Muscle layer of duodenum (tissue), 2 donors: ENCODE data around the gene SDCCAG8.

Source experiments
- H3K27ac ChIP-seq: one replicate; pipeline ENCODE4 v1.7.0; 2013; ENCODE audit warnings: mild to moderate bottlenecking, low read length
- H3K27me3 ChIP-seq: one replicate; pipeline ENCODE4 v1.7.0; 2013; ENCODE audit warnings: low read depth, mild to moderate bottlenecking, control low read depth, low read length
- H3K36me3 ChIP-seq, 2 donors: one replicate each; pipeline ENCODE4 v1.7.0; 2013; ENCODE audit warnings: low read length in 2 of 2, control low read depth in 1 of 2, mild to moderate bottlenecking in 1 of 2; ENCODE audit not compliant: insufficient read depth in 2 of 2, control insufficient read depth in 1 of 2
- H3K4me1 ChIP-seq, 2 donors: one replicate each; pipeline ENCODE4 v1.7.0; 2013; ENCODE audit warnings: low read length in 2 of 2, mild to moderate bottlenecking in 2 of 2, control low read depth in 1 of 2, moderate library complexity in 1 of 2; ENCODE audit not compliant: insufficient read depth in 2 of 2, control insufficient read depth in 1 of 2
- H3K4me3 ChIP-seq, 2 donors: one replicate each; pipeline ENCODE4 v1.7.0; 2013; ENCODE audit warnings: low read length in 2 of 2, low read depth in 1 of 2, mild to moderate bottlenecking in 1 of 2
- H3K9me3 ChIP-seq, 2 donors: one replicate each; pipeline ENCODE4 v1.7.0; 2013; ENCODE audit warnings: low read length in 2 of 2, control low read depth in 1 of 2, mild to moderate bottlenecking in 1 of 2; ENCODE audit not compliant: control insufficient read depth in 1 of 2
- donor health status: healthy.

The SDCCAG8 gene

GRCh38 chr1:243313635-243314536 is 58.0 kb downstream of the SDCCAG8 start:
- no peak overlapping the region for H3K4me3 ChIP-seq
- peaks cover 7 to 14% of the 10 kb centered on the region in 2 donors for H3K36me3 ChIP-seq
- H3K9me3 ChIP-seq, result no peaks in the 10 kb centered on the region
- H3K4me1 ChIP-seq, result no peaks in the 10 kb centered on the region
- H3K27me3 ChIP-seq, result no peaks in the 10 kb centered on the region
- no peak overlapping the region for H3K27ac ChIP-seq

GRCh38 chr1:243315455-243315854 is 59.6 kb downstream of the SDCCAG8 start:
- no peaks in the 10 kb centered on the region for H3K27me3 ChIP-seq
- H3K27ac ChIP-seq, result no peak overlapping the region
- H3K4me3 ChIP-seq, result no peak overlapping the region
- H3K36me3 ChIP-seq, result peaks cover 7 to 8% of the 10 kb centered on the region in 2 donors
- H3K4me1 ChIP-seq, result no peaks in the 10 kb centered on the region
- no peaks in the 10 kb centered on the region for H3K9me3 ChIP-seq

- H3K36me3 ChIP-seq, result peaks cover 7 to 8% of the 10 kb centered on the region in 2 donors
- no peak overlapping the region for H3K27ac ChIP-seq
- H3K27me3 ChIP-seq, result no peaks in the 10 kb centered on the region
- H3K4me1 ChIP-seq, result no peaks in the 10 kb centered on the region
- H3K9me3 ChIP-seq, result no peaks in the 10 kb centered on the region
- H3K4me3 ChIP-seq, result no peak overlapping the region
Measured at GRCh38 chr1:243315893-243316292, 60.1 kb downstream of the SDCCAG8 start.

- Histone ChIP-seq H3K4me3 (no peak overlapping the region), H3K4me1 (no peaks in the 10 kb centered on the region), H3K9me3 (no peaks in the 10 kb centered on the region), H3K27ac (no peak overlapping the region), H3K36me3 (peaks cover 7 to 8% of the 10 kb centered on the region in 2 donors), H3K27me3 (no peaks in the 10 kb centered on the region)
Measured at GRCh38 chr1:243316366-243316989, 60.6 kb downstream of the SDCCAG8 start.

- H3K4me1 ChIP-seq, result no peaks in the 10 kb centered on the region
- H3K27me3 ChIP-seq, result no peaks in the 10 kb centered on the region
- H3K4me3 ChIP-seq, result no peak overlapping the region
Measured at GRCh38 chr1:243320224-243320623, 64.4 kb downstream of the SDCCAG8 start.

GRCh38 chr1:243322326-243322725 is 66.5 kb downstream of the SDCCAG8 start:
- Histone ChIP-seq H3K36me3 (peaks cover 7 to 8% of the 10 kb centered on the region in 2 donors), H3K9me3 (no peaks in the 10 kb centered on the region), H3K27me3 (no peaks in the 10 kb centered on the region)

More at GRCh38 chr1:243320224-243320623, 64.4 kb downstream of the SDCCAG8 start:
- H3K27ac ChIP-seq, result no peak overlapping the region
- H3K36me3 ChIP-seq, result peaks cover 7 to 8% of the 10 kb centered on the region in 2 donors
- H3K9me3 ChIP-seq, result no peaks in the 10 kb centered on the region

GRCh38 chr1:243323491-243323890 is 67.7 kb downstream of the SDCCAG8 start:
- no peaks in the 10 kb centered on the region for H3K9me3 ChIP-seq
- H3K27ac ChIP-seq, result no peak overlapping the region
- peaks cover 0 to 6% of the 10 kb centered on the region in 2 donors for H3K36me3 ChIP-seq
- H3K27me3 ChIP-seq, result no peaks in the 10 kb centered on the region
- no peak overlapping the region for H3K4me3 ChIP-seq
- H3K4me1 ChIP-seq, result no peaks in the 10 kb centered on the region

More at GRCh38 chr1:243322326-243322725, 66.5 kb downstream of the SDCCAG8 start:
- Histone ChIP-seq H3K4me3 (no peak overlapping the region), H3K4me1 (no peaks in the 10 kb centered on the region), H3K27ac (no peak overlapping the region)

- Histone ChIP-seq H3K27me3 (no peaks in the 10 kb centered on the region), H3K4me1 (no peaks in the 10 kb centered on the region), H3K9me3 (no peaks in the 10 kb centered on the region), H3K4me3 (no peak overlapping the region), H3K27ac (no peak overlapping the region), H3K36me3 (peaks cover 0 to 3% of the 10 kb centered on the region in 2 donors)
Measured at GRCh38 chr1:243325305-243325890, 69.6 kb downstream of the SDCCAG8 start.

- no peaks in the 10 kb centered on the region for H3K4me1 ChIP-seq
- no peak overlapping the region for H3K27ac ChIP-seq
- no peaks in the 10 kb centered on the region for H3K27me3 ChIP-seq
- H3K4me3 ChIP-seq, result no peak overlapping the region
- H3K9me3 ChIP-seq, result no peaks in the 10 kb centered on the region
- H3K36me3 ChIP-seq, result peaks cover 17 to 44% of the 10 kb centered on the region in 2 donors
Measured at GRCh38 chr1:243332440-243332839, 76.6 kb downstream of the SDCCAG8 start.

GRCh38 chr1:243335292-243335691 is 79.5 kb downstream of the SDCCAG8 start:
- H3K4me3 ChIP-seq, result no peak overlapping the region
- no peaks in the 10 kb centered on the region for H3K4me1 ChIP-seq
- no peak overlapping the region for H3K27ac ChIP-seq
- H3K36me3 ChIP-seq, result peaks cover 23 to 41% of the 10 kb centered on the region in 2 donors
- no peaks in the 10 kb centered on the region for H3K9me3 ChIP-seq
- H3K27me3 ChIP-seq, result no peaks in the 10 kb centered on the region

GRCh38 chr1:243336163-243336562 is 80.3 kb downstream of the SDCCAG8 start:
- H3K27ac ChIP-seq, result no peak overlapping the region
- H3K4me1 ChIP-seq, result no peaks in the 10 kb centered on the region
- H3K9me3 ChIP-seq, result no peaks in the 10 kb centered on the region
- H3K27me3 ChIP-seq, result no peaks in the 10 kb centered on the region
- H3K36me3 ChIP-seq, result peaks cover 20 to 38% of the 10 kb centered on the region in 2 donors
- H3K4me3 ChIP-seq, result no peak overlapping the region
